ENCODE measurements around the gene GALM. TPM values are rescaled to one million over a fixed set of nuclear protein-coding genes. Genes with fewer than 3 reads are reported as not detected.
"Not testable (repeated sequence)": the region's sequence is repeated elsewhere in the genome, so short reads cannot be mapped to it uniquely, and the experiment has no call there.

The GALM gene
- total and polyA plus RNA-seq, 9 donors: 9.8 to 38.7 (median 12.3) TPM

DNA sequence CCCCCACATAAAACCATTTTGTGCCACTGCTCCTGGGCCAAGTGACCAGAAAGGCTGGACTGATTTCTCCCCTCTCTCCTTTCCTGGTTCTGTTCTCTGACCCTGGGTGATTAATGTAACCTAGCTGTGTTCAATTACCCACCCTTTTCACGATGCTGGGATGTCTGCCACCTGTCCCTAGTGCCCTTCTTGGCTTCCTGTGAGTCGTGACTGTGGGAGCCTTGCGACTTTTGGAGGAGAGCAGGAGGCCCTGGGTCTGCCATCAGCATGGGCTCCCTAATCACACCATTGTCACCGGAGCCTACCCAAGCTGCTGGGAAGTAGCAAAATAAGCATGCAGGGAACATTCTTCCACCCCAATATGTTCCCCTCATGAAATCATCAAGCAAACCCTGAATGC, 47.0 kb downstream of the GALM start:
- DNase-seq: no peak
- intact Hi-C loops (cut with DNase I): no loop called here
- 77 to 89% (median 79%) methylated on average over 4 of the region's 4 CpGs for WGBS, 3 donors
- H3K4me3 ChIP-seq: no peak overlapping the region
- no peaks in the 10 kb centered on the region for H3K9me3 ChIP-seq
- no peaks in the 10 kb centered on the region for H3K4me1 ChIP-seq (ENCODE audit: insufficient read depth)
- H3K27ac ChIP-seq: no peak overlapping the region
- TF ChIP-seq, protein P1, sequence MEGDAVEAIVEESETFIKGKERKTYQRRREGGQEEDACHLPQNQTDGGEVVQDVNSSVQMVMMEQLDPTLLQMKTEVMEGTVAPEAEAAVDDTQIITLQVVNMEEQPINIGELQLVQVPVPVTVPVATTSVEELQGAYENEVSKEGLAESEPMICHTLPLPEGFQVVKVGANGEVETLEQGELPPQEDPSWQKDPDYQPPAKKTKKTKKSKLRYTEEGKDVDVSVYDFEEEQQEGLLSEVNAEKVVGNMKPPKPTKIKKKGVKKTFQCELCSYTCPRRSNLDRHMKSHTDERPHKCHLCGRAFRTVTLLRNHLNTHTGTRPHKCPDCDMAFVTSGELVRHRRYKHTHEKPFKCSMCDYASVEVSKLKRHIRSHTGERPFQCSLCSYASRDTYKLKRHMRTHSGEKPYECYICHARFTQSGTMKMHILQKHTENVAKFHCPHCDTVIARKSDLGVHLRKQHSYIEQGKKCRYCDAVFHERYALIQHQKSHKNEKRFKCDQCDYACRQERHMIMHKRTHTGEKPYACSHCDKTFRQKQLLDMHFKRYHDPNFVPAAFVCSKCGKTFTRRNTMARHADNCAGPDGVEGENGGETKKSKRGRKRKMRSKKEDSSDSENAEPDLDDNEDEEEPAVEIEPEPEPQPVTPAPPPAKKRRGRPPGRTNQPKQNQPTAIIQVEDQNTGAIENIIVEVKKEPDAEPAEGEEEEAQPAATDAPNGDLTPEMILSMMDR (IDR thresholded peaks at IDR 0.05): no peak
- TF ChIP-seq POLR2A (IDR thresholded peaks at IDR 0.05): no peak
- no peak for TF ChIP-seq EP300 (IDR thresholded peaks at IDR 0.05)
- H3K36me3 ChIP-seq: no peaks in the 10 kb centered on the region
- H3K27me3 ChIP-seq: no peaks in the 10 kb centered on the region

DNA sequence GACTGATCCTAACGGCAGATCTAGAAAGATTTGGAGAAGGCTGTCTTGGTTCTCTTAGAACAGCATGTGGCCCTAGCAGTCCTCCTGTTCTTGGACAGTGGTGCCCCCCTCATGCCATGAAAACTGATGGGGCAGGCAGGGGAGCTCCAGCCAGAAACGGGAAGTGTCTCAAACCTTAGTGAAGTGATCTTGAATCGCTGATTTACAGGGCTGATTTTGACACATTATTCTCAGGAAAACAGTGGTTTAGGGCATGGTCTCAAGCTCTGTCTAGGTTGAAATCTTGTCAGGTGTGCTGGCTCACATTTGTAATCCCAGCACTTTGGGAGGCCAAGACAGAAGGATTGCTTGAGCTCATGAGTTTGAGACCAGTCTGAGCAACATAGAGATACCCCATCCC, 47.4 kb downstream of the GALM start:
- Histone ChIP-seq H3K4me1 (ENCODE audit: insufficient read depth) (no peaks in the 10 kb centered on the region), H3K4me3 (no peak overlapping the region), H3K9me3 (no peaks in the 10 kb centered on the region), H3K27ac (no peak overlapping the region), H3K27me3 (no peaks in the 10 kb centered on the region), H3K36me3 (no peaks in the 10 kb centered on the region)
- no peak for TF ChIP-seq EP300 (IDR thresholded peaks at IDR 0.05)
- TF ChIP-seq POLR2A (IDR thresholded peaks at IDR 0.05): no peak
- TF ChIP-seq, protein P1 (IDR thresholded peaks at IDR 0.05): no peak
- 86 to 93% (median 86%) methylated on average over 3 of the region's 3 CpGs for WGBS, 3 donors
- DNase-seq: no peak
- intact Hi-C loops (cut with DNase I): no loop called here

DNA sequence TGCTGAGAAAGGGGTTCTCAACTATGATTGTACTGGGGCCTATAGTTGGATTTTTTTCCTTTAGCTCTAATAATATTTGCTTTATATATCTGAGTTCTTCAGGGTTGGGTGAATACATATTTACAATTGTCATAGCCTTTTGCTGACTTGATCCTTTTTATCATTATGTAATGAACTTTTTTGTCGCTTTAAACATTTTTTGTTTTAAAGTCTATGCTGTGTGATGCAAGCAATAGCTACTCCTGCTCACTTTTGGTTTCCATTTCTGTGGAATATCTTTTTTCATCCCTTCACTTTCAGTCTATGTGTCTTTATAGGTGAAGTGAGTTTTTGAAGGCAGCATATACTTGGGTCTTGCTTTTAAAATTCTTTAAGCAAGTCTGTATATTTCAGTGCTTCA, 49.0 kb downstream of the GALM start:
- H3K4me3 ChIP-seq; H3K27me3 ChIP-seq; H3K9me3 ChIP-seq; DNase-seq; H3K36me3 ChIP-seq; intact Hi-C loops (cut with DNase I); H3K4me1 ChIP-seq (ENCODE audit: insufficient read depth); H3K27ac ChIP-seq: not testable (repeated sequence)
- 81 to 97% (median 89%) methylated on average over 1 of the region's 1 CpG for WGBS, 3 donors

DNA sequence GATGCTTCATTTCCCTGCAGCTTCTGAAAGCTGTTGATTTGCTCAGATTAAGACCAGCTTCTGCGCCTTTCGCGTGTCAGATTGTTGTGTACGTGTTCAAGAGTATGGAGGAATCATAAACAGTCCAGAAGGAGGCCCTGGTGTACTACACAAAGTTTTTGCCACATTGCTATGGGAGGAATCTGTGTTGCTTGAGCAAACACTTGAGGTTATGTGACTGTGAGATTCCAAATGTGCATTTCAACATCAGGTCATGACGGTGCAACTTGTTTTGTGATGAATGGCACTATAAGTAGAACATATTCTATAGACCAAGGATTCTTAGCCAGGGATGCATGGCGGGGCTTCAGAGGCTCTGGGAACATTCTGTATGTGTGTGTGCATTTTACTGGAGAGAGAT, 50.3 kb downstream of the GALM start:
- TF ChIP-seq POLR2A (IDR thresholded peaks at IDR 0.05) (no peak), EP300 (IDR thresholded peaks at IDR 0.05) (no peak)
- TF ChIP-seq, protein P1 (IDR thresholded peaks at IDR 0.05): no peak
- DNase-seq: no peak
- H3K4me3 ChIP-seq: no peak overlapping the region
- H3K27ac ChIP-seq: no peak overlapping the region
- H3K4me1 ChIP-seq (ENCODE audit: insufficient read depth): peaks cover 2% of the 10 kb centered on the region
- no peaks in the 10 kb centered on the region for H3K27me3 ChIP-seq
- H3K36me3 ChIP-seq: no peaks in the 10 kb centered on the region
- WGBS, 3 donors: 85 to 96% (median 87%) methylated on average over 6 of the region's 6 CpGs
- no peaks in the 10 kb centered on the region for H3K9me3 ChIP-seq
- intact Hi-C loops (cut with DNase I): no loop called here

DNA sequence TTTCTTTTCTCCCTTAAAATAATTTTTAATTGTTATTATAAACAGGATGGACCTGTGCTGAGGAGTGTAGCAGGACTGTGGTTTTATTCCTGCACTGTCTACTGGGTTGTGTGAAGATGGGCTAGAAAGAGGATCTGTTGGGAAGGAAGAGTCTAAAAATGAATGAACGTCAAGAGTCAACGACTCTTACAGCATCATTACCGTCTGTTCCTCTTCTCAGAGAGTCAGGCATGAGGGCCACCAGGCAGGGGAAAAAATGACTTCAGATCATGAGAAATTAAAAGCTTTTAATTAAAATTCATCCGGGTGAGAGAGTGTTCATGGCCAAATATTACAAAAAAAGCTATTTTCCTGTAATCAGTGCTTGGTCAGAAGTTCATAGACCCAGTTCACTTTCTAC, 52.7 kb downstream of the GALM start:
- Histone ChIP-seq H3K36me3 (no peaks in the 10 kb centered on the region), H3K9me3 (no peaks in the 10 kb centered on the region), H3K4me1 (ENCODE audit: insufficient read depth) (peaks cover 4% of the 10 kb centered on the region), H3K27me3 (no peaks in the 10 kb centered on the region), H3K4me3 (no peak overlapping the region), H3K27ac (no peak overlapping the region)
- TF ChIP-seq EP300 (IDR thresholded peaks at IDR 0.05) (no peak), POLR2A (IDR thresholded peaks at IDR 0.05) (no peak)
- TF ChIP-seq, protein P1 (IDR thresholded peaks at IDR 0.05): no peak
- no peak for DNase-seq
- intact Hi-C loops (cut with DNase I): no loop called here
- 88 to 91% (median 90%) methylated on average over 4 of the region's 4 CpGs for WGBS, 3 donors
